ENCODE results near the gene IQCE. TPM values are rescaled to one million over a fixed set of nuclear protein-coding genes. Genes with fewer than 3 reads are reported as not detected.

IQCE gene
- total and polyA plus RNA-seq, 2 donors (not counting 1 experiment from before 2014, with no cell fraction given): 5.3 to 8.3 TPM

- Histone ChIP-seq H4K20me1 (ENCODE audit: control insufficient read depth, extremely low read depth, insufficient read depth, low read length) (no peaks in the 10 kb centered on the region), H3K36me3 (ENCODE audit: control insufficient read depth, insufficient read depth, low read length) (no peaks in the 10 kb centered on the region), H3K9ac (ENCODE audit: insufficient read depth, low read length) (no peak overlapping the region), H3K4me1 (ENCODE audit: control insufficient read depth, extremely low read depth, insufficient read depth, low read length) (peaks cover 12% of the 10 kb centered on the region), H3K27me3 (ENCODE audit: control insufficient read depth, insufficient read depth, low read length) (no peaks in the 10 kb centered on the region), H3K9me3 (ENCODE audit: control insufficient read depth, insufficient read depth, low read depth, low read length) (no peaks in the 10 kb centered on the region), H3K4me3 (replicated peaks in 1 of 4; ENCODE audit: control extremely low read depth in 1 of 4, insufficient read depth in 1 of 4, low read depth in 3 of 4, low read length in 4 of 4) (no peak overlapping the region), H2AFZ (ENCODE audit: low read length) (no peak overlapping the region), H3K4me2 (ENCODE audit: extremely low read depth, insufficient read depth, low read length) (peak overlapping the region; percentile 75), H3K27ac (ENCODE audit: insufficient read depth, low read length) (no peak overlapping the region), H3K79me2 (ENCODE audit: control insufficient read depth, insufficient read depth, low read length) (no peaks in the 10 kb centered on the region)
- TF ChIP-seq CTCF (conservative IDR thresholded peaks at IDR 0.05 in 1 of 2, IDR thresholded peaks at IDR 0.05 in 1 of 2; ENCODE audit: low read depth in 1 of 2, low read length in 2 of 2) (no peak), EZH2 (IDR thresholded peaks at IDR 0.05; ENCODE audit: low read length, missing control alignments) (no peak)
- DNase-seq (ENCODE audit: low read depth in 2 of 2): no peak
Measured at GRCh38 chr7:2613098-2613930, 54.5 kb downstream of the IQCE start.

- H3K4me3 ChIP-seq (replicated peaks in 1 of 4; ENCODE audit: control extremely low read depth in 1 of 4, insufficient read depth in 1 of 4, low read depth in 3 of 4, low read length in 4 of 4): peak overlapping the region in 3 of 4 experiments; percentile 4 to 36 (median 7)
- H3K36me3 ChIP-seq (ENCODE audit: control insufficient read depth, insufficient read depth, low read length): no peaks in the 10 kb centered on the region
- no peak overlapping the region for H3K9ac ChIP-seq (ENCODE audit: insufficient read depth, low read length)
- peaks cover 16% of the 10 kb centered on the region for H3K4me1 ChIP-seq (ENCODE audit: control insufficient read depth, extremely low read depth, insufficient read depth, low read length)
- no peaks in the 10 kb centered on the region for H3K79me2 ChIP-seq (ENCODE audit: control insufficient read depth, insufficient read depth, low read length)
- no peak for TF ChIP-seq EZH2 (IDR thresholded peaks at IDR 0.05; ENCODE audit: low read length, missing control alignments)
- no peak for TF ChIP-seq CTCF (conservative IDR thresholded peaks at IDR 0.05 in 1 of 2, IDR thresholded peaks at IDR 0.05 in 1 of 2; ENCODE audit: low read depth in 1 of 2, low read length in 2 of 2)
- no peak overlapping the region for H3K27ac ChIP-seq (ENCODE audit: insufficient read depth, low read length)
- no peaks in the 10 kb centered on the region for H3K9me3 ChIP-seq (ENCODE audit: control insufficient read depth, insufficient read depth, low read depth, low read length)
- peak overlapping the region; percentile 75 for H3K4me2 ChIP-seq (ENCODE audit: extremely low read depth, insufficient read depth, low read length)
- no peaks in the 10 kb centered on the region for H3K27me3 ChIP-seq (ENCODE audit: control insufficient read depth, insufficient read depth, low read length)
- no peaks in the 10 kb centered on the region for H4K20me1 ChIP-seq (ENCODE audit: control insufficient read depth, extremely low read depth, insufficient read depth, low read length)
- H2AFZ ChIP-seq (ENCODE audit: low read length): no peak overlapping the region
- peak in 1 of 2 donors; percentile 58 for DNase-seq (ENCODE audit: low read depth in 2 of 2)
Measured at GRCh38 chr7:2613931-2614600, 55.3 kb downstream of the IQCE start.

GRCh38 chr7:2614631-2615330 lies 56.0 kb downstream of the IQCE start:
- no peaks in the 10 kb centered on the region for H3K36me3 ChIP-seq (ENCODE audit: control insufficient read depth, insufficient read depth, low read length)
- H4K20me1 ChIP-seq (ENCODE audit: control insufficient read depth, extremely low read depth, insufficient read depth, low read length): no peaks in the 10 kb centered on the region
- DNase-seq (ENCODE audit: low read depth in 2 of 2): no peak
- H3K9ac ChIP-seq (ENCODE audit: insufficient read depth, low read length): no peak overlapping the region
- TF ChIP-seq CTCF (conservative IDR thresholded peaks at IDR 0.05 in 1 of 2, IDR thresholded peaks at IDR 0.05 in 1 of 2; ENCODE audit: low read depth in 1 of 2, low read length in 2 of 2) (no peak), EZH2 (IDR thresholded peaks at IDR 0.05; ENCODE audit: low read length, missing control alignments) (no peak)
- no peaks in the 10 kb centered on the region for H3K79me2 ChIP-seq (ENCODE audit: control insufficient read depth, insufficient read depth, low read length)
- H3K4me3 ChIP-seq (replicated peaks in 1 of 4; ENCODE audit: control extremely low read depth in 1 of 4, insufficient read depth in 1 of 4, low read depth in 3 of 4, low read length in 4 of 4): peak overlapping the region in 2 of 4 experiments; percentile 4 to 36
- H3K9me3 ChIP-seq (ENCODE audit: control insufficient read depth, insufficient read depth, low read depth, low read length): no peaks in the 10 kb centered on the region
- H2AFZ ChIP-seq (ENCODE audit: low read length): no peak overlapping the region
- no peak overlapping the region for H3K27ac ChIP-seq (ENCODE audit: insufficient read depth, low read length)
- H3K4me2 ChIP-seq (ENCODE audit: extremely low read depth, insufficient read depth, low read length): peak overlapping the region; percentile 75
- no peaks in the 10 kb centered on the region for H3K27me3 ChIP-seq (ENCODE audit: control insufficient read depth, insufficient read depth, low read length)
- H3K4me1 ChIP-seq (ENCODE audit: control insufficient read depth, extremely low read depth, insufficient read depth, low read length): peaks cover 16% of the 10 kb centered on the region
